HTR-8/SVneo (cell line): ENCODE measurements around the gene RGMA.

ENCODE experiments used
- DNase-seq: peaks from one replicate; pipeline ENCODE4 v3.0.0; 2011; ENCODE audit warnings: low spot score, mixed read lengths; ENCODE audit not compliant: insufficient read length
- FAIRE-seq: peaks from 2 replicates; lab custom pipeline; 2011; peaks lifted over from hg19 to GRCh38; lab: Jason Lieb, UNC

Gene RGMA

GRCh38 chr15:93025625-93025982 is 63.4 kb downstream of the RGMA start:
- DNase-seq (no peak), FAIRE-seq (no peak)

DNA sequence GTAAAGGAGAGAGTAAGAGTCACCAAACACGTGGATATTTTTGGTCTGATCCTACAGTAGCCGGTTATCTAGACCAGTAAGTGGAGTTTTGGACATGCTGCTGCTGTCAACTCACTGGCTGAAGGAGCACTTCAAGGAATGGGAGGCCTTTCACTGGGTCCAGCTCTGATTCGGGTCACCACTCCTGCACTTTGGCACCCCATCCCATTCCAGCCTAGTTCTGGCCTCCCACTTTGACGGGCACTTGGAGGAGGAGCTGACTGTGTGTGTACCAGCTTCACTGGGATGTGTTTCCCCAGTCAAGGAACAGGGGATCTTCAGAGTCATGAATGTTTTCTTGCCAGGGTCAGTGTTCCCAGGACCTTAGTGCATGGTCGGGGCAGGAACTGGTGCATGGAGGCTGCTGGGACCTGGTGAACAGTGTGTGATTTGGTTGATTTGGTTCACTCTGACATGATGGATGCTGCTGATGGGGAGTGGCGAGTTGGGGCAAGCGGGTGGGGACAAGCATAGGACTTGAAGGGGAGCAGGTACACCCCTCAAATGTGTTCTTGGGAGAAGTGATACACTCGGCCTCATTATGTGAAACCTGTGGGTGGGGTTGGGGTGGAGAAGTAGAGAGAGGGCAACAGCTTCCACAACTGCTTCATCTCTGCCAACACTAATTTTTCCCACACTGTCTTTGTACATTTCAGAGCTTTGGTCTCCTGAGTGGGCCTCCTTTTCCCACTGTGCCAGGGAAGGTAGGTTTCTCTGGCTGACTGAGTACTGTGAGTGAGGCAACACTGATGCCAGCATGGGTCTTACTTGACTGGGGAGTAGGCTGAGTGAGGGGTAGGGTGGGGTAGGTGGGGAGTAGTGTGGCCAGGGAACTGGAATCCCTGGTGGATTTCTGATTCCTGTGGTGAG is 64.0 kb downstream of the RGMA start:
- FAIRE-seq (no peak), DNase-seq (no peak)

GRCh38 chr15:93024293-93024692 is 64.7 kb downstream of the RGMA start:
- no peak for FAIRE-seq

GRCh38 chr15:93020976-93021772 is 67.8 kb downstream of the RGMA start:
- DNase-seq (no peak), FAIRE-seq (no peak)

More at GRCh38 chr15:93024293-93024692, 64.7 kb downstream of the RGMA start:
- no peak for DNase-seq

DNA sequence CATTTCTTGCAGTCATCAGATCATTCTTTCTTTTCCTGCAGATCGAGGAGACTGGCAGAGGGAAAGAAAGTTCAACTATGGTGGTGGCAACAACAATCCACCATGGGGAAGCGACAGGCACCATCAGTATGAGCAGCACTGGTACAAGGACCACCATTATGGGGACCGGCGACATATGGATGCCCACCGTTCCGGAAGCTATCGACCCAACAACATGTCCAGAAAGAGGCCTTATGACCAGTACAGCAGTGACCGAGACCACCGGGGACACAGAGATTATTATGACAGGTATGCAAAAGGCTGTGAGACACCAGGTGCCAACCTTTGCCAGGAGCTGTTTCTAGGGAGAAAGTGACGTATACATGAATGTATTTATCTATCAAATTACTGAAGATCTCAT is 69.0 kb downstream of the RGMA start:
- DNase-seq (no peak), FAIRE-seq (no peak)

GRCh38 chr15:93019090-93019489 is 69.9 kb downstream of the RGMA start:
- no peak for FAIRE-seq
- no peak for DNase-seq

DNA sequence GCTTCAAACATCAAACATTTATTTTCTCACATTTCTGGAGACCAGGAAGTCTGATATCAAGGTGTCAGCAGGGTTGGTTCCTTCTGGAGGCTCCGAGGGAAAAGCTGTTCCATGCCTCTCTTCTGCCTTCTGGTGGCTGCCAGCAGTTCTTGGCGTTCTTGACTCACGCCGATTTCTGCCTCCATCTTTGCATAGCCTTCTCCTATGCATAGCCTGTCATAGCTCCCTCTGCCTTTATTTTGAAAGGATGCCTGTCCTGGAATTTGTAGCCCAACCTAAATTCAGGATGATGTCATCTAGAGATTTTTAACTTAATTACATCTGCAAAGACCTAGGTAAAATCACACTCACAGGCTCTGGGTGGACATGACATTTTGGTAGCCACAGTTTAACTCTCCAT is 70.4 kb downstream of the RGMA start:
- FAIRE-seq (no peak), DNase-seq (no peak)

DNA sequence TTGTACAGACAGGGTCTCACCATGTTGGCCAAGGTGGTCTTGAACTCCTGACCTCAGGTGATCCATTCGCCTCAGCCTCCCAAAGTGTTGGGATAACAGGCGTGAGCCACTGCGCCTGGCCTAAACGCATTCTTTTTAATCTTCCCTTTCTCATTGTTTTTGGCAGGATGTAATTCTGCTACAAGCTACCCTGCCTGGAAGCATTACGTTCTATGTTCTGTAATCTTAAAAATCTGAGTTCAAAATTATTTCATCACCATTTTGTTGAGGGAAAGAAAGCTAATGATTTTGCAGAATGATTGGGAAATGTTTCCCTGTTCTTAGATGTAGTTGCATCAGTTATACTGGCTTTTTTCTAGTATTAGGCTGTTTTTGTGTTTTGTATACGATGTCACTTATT is 71.5 kb downstream of the RGMA start:
- FAIRE-seq = no peak
- no peak for DNase-seq

GRCh38 chr15:93012786-93013185 is 76.2 kb downstream of the RGMA start:
- FAIRE-seq (no peak), DNase-seq (no peak)

- FAIRE-seq = no peak
Measured at GRCh38 chr15:93007994-93008393, 81.0 kb downstream of the RGMA start.

DNA sequence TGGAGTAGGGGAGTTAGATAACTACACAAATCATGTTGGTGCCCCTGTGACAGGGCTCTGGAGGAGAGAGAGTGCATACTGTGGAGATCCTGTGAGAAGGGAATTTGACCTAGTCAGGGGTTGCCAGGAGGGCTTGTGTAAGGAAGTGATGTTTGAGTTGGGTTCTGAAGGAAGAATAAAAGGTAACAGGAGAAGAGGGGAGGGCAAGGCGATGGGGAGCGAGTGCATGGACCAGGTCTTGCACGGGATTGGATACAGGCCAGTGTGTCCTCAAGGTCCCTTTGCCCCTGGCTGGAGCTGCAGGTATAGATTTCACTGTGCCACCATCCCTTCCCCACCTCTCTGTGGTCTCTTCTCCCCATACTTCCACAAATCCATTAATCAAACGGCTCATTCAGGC is 83.9 kb downstream of the RGMA start:
- FAIRE-seq (no peak), DNase-seq (no peak)

More at GRCh38 chr15:93007994-93008393, 81.0 kb downstream of the RGMA start:
- DNase-seq = no peak

GRCh38 chr15:93001881-93002280 is 87.1 kb downstream of the RGMA start:
- FAIRE-seq = no peak
- no peak for DNase-seq

GRCh38 chr15:93001156-93001555 is 87.9 kb downstream of the RGMA start:
- DNase-seq (no peak), FAIRE-seq (no peak)

DNA sequence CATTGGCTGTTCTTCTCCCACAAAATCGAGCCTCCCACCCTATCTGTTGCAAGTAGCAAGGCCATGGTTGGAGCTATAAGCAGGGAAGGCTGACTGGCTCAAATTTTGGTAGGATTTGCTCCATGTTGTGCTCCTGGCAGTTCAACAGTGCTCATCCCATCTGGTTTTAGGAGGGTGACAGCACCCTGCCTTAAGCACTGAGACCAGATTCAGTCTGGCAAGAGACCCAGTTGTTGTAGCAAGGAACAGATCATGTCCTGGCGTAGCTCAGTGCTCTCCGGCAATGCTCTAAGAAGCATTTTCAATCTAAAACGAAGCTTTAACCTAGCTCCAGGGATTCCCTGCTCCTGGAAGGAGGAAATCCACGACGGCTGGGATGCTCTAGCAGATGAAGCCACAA is 91.2 kb downstream of the RGMA start:
- no peak for FAIRE-seq
- DNase-seq = no peak

- FAIRE-seq (no peak), DNase-seq (no peak)
Measured at GRCh38 chr15:92992720-92993119, 96.3 kb downstream of the RGMA start.

DNA sequence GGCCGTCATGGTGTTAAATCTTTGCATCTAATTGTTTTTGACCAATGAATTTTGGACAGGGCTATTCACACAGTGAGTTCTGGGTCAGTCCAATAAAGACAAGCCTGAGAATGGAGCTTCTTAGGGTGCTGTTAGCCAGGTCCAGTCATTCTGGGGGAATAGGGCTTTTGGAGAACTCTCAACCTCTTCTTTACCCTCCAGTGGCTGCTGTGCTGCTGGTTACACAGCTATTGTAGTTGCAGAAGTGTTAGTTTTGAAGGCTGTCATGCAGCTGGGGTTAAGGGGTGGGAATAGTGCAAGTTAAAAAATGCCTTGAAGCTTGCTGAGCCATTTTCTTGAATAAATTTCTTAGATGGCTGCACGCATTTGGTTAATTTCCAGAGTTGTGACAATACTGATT is 99.0 kb downstream of the RGMA start:
- FAIRE-seq (no peak), DNase-seq (no peak)

DNA sequence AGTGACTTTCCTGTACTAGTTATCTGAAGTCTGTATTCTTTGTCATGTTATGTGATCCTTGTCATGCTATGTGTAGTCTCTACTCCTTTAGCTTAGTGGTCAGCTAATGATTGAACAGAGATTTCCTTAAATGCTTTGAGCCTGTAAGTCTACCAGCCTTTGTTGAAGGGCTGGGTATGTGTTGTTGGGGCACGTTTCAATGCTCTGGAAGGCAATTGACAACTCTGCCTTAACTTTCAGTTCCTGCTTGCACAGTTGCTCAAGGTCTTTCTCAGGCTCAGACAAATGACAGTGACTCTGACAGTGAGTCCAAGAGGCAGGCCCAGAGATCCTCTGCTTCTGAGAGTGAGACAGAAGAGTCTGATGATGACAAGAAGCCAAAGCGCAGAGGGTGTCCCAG is 99.5 kb downstream of the RGMA start:
- DNase-seq (no peak), FAIRE-seq (no peak)
